Measurements from ENCODE around the gene DHX15. TPM values are rescaled to one million over a fixed set of nuclear protein-coding genes. Genes with fewer than 3 reads are reported as not detected.

DHX15 gene
- total and polyA plus RNA-seq, 2 of the 13 experiments (the other 11 are each of a cell fraction or from before 2014, with no cell fraction given), result 92.9 to 165 TPM

DNA sequence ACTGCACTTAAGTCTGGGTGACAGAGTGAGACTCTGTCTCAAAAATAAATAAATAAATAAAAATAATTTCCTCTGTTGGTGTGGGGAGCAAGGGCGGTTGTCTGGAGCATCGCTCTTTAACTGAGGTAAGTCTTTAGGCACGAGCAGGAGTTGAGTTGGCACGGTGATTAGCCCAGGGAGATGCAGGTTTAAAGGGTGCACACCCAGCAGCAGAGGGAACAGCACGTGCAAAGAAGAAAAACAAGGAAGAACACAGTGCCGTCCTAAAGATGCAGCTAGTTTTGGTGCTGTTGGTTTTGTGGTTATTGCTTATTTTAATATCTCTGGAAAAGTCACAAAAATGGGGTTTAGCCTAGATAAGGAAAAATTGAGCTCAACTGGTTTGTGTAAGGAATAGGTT lies 87.8 kb downstream of the DHX15 start (continued):
- TF ChIP-seq, protein P1, sequence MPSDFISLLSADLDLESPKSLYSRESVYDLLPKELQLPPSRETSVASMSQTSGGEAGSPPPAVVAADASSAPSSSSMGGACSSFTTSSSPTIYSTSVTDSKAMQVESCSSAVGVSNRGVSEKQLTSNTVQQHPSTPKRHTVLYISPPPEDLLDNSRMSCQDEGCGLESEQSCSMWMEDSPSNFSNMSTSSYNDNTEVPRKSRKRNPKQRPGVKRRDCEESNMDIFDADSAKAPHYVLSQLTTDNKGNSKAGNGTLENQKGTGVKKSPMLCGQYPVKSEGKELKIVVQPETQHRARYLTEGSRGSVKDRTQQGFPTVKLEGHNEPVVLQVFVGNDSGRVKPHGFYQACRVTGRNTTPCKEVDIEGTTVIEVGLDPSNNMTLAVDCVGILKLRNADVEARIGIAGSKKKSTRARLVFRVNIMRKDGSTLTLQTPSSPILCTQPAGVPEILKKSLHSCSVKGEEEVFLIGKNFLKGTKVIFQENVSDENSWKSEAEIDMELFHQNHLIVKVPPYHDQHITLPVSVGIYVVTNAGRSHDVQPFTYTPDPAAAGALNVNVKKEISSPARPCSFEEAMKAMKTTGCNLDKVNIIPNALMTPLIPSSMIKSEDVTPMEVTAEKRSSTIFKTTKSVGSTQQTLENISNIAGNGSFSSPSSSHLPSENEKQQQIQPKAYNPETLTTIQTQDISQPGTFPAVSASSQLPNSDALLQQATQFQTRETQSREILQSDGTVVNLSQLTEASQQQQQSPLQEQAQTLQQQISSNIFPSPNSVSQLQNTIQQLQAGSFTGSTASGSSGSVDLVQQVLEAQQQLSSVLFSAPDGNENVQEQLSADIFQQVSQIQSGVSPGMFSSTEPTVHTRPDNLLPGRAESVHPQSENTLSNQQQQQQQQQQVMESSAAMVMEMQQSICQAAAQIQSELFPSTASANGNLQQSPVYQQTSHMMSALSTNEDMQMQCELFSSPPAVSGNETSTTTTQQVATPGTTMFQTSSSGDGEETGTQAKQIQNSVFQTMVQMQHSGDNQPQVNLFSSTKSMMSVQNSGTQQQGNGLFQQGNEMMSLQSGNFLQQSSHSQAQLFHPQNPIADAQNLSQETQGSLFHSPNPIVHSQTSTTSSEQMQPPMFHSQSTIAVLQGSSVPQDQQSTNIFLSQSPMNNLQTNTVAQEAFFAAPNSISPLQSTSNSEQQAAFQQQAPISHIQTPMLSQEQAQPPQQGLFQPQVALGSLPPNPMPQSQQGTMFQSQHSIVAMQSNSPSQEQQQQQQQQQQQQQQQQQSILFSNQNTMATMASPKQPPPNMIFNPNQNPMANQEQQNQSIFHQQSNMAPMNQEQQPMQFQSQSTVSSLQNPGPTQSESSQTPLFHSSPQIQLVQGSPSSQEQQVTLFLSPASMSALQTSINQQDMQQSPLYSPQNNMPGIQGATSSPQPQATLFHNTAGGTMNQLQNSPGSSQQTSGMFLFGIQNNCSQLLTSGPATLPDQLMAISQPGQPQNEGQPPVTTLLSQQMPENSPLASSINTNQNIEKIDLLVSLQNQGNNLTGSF (CRISPR knock-in tag; IDR thresholded peaks at IDR 0.05), result no peak
- no peak for TF ChIP-seq ZNF674 (CRISPR knock-in tag; IDR thresholded peaks at IDR 0.05; ENCODE audit: low read depth)
- no peak for TF ChIP-seq ZBTB42 (CRISPR knock-in tag; IDR thresholded peaks at IDR 0.05)
- no peak for TF ChIP-seq TOPORS (CRISPR knock-in tag; IDR thresholded peaks at IDR 0.05)
- TF ChIP-seq ARID2 (CRISPR knock-in tag; IDR thresholded peaks at IDR 0.05; ENCODE audit: borderline replicate concordance), result no peak
- no peak for TF ChIP-seq NFYB (CRISPR knock-in tag; IDR thresholded peaks at IDR 0.05)

DNA sequence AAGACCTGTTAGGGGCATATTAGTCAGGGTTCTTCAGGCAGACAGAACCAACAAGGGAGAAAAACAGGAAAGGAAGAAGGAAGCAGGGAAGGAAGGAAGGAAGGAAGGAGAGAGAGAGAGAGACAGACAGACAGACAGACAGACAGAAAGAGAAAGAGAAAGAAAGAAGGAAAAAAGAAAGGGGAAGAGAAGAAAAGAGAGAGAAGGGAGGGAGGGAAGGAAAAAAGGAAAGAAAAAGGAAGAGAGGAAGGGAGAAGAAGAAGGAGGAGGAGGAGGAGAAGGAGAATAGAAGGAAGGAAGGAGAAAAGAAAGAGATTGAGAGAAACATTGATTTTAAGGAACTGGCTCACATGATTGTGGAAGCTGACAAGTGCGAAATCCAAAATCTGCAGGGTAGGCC lies 89.0 kb downstream of the DHX15 start:
- H3K4me3 ChIP-seq (replicated peaks in 1 of 3; ENCODE audit: insufficient read depth in 1 of 3, low read depth in 2 of 3, low read length in 3 of 3), result no peak overlapping the region
- H2AFZ ChIP-seq (ENCODE audit: low read length), result no peak overlapping the region
- no peak overlapping the region for H3K4me2 ChIP-seq (ENCODE audit: low read depth, low read length)
- 73% methylated on average over 1 of the region's 1 CpG for WGBS (ENCODE audit: low lambda C conversion rate)
- no peak for ATAC-seq
- no peak for DNase-seq (ENCODE audit: low spot score)
- in situ Hi-C loops (cut with HindIII; ENCODE audit: extremely low pct_ligation_motif_present, low pct_unique_long_range_greater_than_20kb), result loop anchor here (25.0 kb wide), 1 partner anchor 492 kb away; no protein-coding TSS in a partner anchor
- H3K27me3 ChIP-seq (ENCODE audit: control insufficient read depth in 1 of 2, insufficient read depth in 2 of 2, low read length in 2 of 2), result no peaks in the 10 kb centered on the region; a peak in 1 of 5 replicates
- ChIA-PET CTCF (ENCODE audit: low intra/inter-chr PET ratio, low total read pairs) (no interaction called here), POLR2A (no interaction called here)
- H3K9ac ChIP-seq (ENCODE audit: insufficient read depth, low read depth, low read length), result no peak overlapping the region
- BruUV-seq (replicated peaks), result no TSS peak
- FAIRE-seq, result no peak
- H4K20me1 ChIP-seq (ENCODE audit: insufficient read depth, low read length), result no peaks in the 10 kb centered on the region
- H3K79me2 ChIP-seq (ENCODE audit: insufficient read depth, low read length), result no peaks in the 10 kb centered on the region
- H3K27ac ChIP-seq (ENCODE audit: extremely low read length, insufficient read depth, low read length), result no peak overlapping the region
- H3K4me1 ChIP-seq (ENCODE audit: insufficient read depth, low read length), result no peaks in the 10 kb centered on the region
- no peaks in the 10 kb centered on the region for H3K36me3 ChIP-seq (replicated peaks in 1 of 2; ENCODE audit: control insufficient read depth in 1 of 2, insufficient read depth in 2 of 2, low read length in 2 of 2)
- intact Hi-C loops (cut with micrococcal nuclease; ENCODE audit: unreplicated experiment), result no loop called here
- no peaks in the 10 kb centered on the region for H3K9me3 ChIP-seq (ENCODE audit: low read length)
- TF ChIP-seq, protein P2, sequence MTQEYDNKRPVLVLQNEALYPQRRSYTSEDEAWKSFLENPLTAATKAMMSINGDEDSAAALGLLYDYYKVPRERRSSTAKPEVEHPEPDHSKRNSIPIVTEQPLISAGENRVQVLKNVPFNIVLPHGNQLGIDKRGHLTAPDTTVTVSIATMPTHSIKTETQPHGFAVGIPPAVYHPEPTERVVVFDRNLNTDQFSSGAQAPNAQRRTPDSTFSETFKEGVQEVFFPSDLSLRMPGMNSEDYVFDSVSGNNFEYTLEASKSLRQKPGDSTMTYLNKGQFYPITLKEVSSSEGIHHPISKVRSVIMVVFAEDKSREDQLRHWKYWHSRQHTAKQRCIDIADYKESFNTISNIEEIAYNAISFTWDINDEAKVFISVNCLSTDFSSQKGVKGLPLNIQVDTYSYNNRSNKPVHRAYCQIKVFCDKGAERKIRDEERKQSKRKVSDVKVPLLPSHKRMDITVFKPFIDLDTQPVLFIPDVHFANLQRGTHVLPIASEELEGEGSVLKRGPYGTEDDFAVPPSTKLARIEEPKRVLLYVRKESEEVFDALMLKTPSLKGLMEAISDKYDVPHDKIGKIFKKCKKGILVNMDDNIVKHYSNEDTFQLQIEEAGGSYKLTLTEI (CRISPR knock-in tag; conservative IDR thresholded peaks at IDR 0.05), result no peak
- TF ChIP-seq KMT2B (CRISPR knock-in tag; IDR thresholded peaks at IDR 0.05) (no peak), ZNF451 (CRISPR knock-in tag; IDR thresholded peaks at IDR 0.05) (no peak), MATR3 (CRISPR knock-in tag; IDR thresholded peaks at IDR 0.05) (no peak), ZFP90 (CRISPR knock-in tag; IDR thresholded peaks at IDR 0.05; ENCODE audit: borderline replicate concordance) (no peak), ZNF441 (CRISPR knock-in tag; IDR thresholded peaks at IDR 0.05; ENCODE audit: borderline replicate concordance) (no peak), RFX3 (CRISPR knock-in tag; IDR thresholded peaks at IDR 0.05) (no peak), ZNF3 (CRISPR knock-in tag; IDR thresholded peaks at IDR 0.05) (no peak)
- TF ChIP-seq, protein P3, sequence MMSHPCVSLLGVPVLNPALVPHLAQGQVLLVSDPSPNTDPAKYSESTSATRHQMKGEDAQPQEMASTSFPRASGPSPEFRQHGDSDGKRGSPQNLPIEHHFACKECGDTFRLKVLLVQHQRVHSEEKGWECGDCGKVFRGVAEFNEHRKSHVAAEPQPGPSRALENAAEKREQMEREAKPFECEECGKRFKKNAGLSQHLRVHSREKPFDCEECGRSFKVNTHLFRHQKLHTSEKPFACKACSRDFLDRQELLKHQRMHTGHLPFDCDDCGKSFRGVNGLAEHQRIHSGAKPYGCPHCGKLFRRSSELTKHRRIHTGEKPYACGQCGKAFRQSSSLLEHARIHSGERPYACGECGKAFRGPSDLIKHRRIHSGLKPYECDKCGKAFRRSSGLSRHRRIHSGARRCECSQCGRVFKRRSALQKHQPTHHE (CRISPR knock-in tag; IDR thresholded peaks at IDR 0.05; ENCODE audit: borderline replicate concordance), result no peak
- TF ChIP-seq, protein P4, sequence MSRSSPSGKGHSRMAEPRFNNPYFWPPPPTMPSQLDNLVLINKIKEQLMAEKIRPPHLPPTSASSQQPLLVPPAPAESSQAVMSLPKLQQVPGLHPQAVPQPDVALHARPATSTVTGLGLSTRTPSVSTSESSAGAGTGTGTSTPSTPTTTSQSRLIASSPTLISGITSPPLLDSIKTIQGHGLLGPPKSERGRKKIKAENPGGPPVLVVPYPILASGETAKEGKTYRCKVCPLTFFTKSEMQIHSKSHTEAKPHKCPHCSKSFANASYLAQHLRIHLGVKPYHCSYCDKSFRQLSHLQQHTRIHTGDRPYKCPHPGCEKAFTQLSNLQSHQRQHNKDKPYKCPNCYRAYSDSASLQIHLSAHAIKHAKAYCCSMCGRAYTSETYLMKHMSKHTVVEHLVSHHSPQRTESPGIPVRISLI (CRISPR knock-in tag; IDR thresholded peaks at IDR 0.05; ENCODE audit: borderline replicate concordance), result no peak

Data from HepG2 (cell line).